NT2/D1 (cell line): ENCODE results near the gene FBXO9.

Source experiments
- YY1 ChIP-seq: IDR thresholded peaks from 2 replicates; pipeline ENCODE4 v1.6.1; 2011; ENCODE audit not compliant: insufficient read length, insufficient read depth
- ZNF274 ChIP-seq: IDR thresholded peaks from 2 replicates; pipeline ENCODE4 v1.6.1; 2011; ENCODE audit warnings: mild to moderate bottlenecking, low read depth, low read length

- TF ChIP-seq YY1 (no peak), ZNF274 (no peak)
These were observed 1.9 kb downstream of the FBXO9 start for GRCh38 chr6:53066874-53067706.
